ENCODE data around the gene LTB. TPM values are rescaled to one million over a fixed set of nuclear protein-coding genes. Genes with fewer than 3 reads are reported as not detected.

The LTB gene
- total RNA-seq, 1 donor from 2014 or later: not detected

GRCh38 chr6:31580438-31580740 is 1.8 kb downstream of the LTB start:
- no peak for DNase-seq (ENCODE audit: low spot score in 2 of 2, unreplicated experiment in 2 of 2)
- Mint-ChIP-seq H3K4me1 (peaks cover 15% of the 10 kb centered on the region), H3K4me3 (peak overlapping the region; percentile 86), H3K9me3 (no peaks in the 10 kb centered on the region), H3K27ac (no peak overlapping the region), H3K36me3 (no peaks in the 10 kb centered on the region), H3K27me3 (ENCODE audit: low read depth) (peaks cover 2% of the 10 kb centered on the region)
- no peak for TF ChIP-seq CTCF (IDR thresholded peaks at IDR 0.05; ENCODE audit: unreplicated experiment)

- Mint-ChIP-seq H3K36me3 (no peaks in the 10 kb centered on the region), H3K9me3 (no peaks in the 10 kb centered on the region), H3K4me3 (peak overlapping the region; percentile 86), H3K27me3 (ENCODE audit: low read depth) (peaks cover 2% of the 10 kb centered on the region), H3K27ac (no peak overlapping the region), H3K4me1 (peaks cover 16% of the 10 kb centered on the region)
- DNase-seq (ENCODE audit: low spot score in 2 of 2, unreplicated experiment in 2 of 2): no peak
- no peak for TF ChIP-seq CTCF (IDR thresholded peaks at IDR 0.05; ENCODE audit: unreplicated experiment)
These were observed 2.4 kb downstream of the LTB start for GRCh38 chr6:31579546-31580437.

- no peak for DNase-seq (ENCODE audit: low spot score in 2 of 2, unreplicated experiment in 2 of 2)
- Mint-ChIP-seq H3K4me1 (peaks cover 16% of the 10 kb centered on the region), H3K27ac (no peak overlapping the region), H3K9me3 (no peaks in the 10 kb centered on the region), H3K36me3 (no peaks in the 10 kb centered on the region), H3K4me3 (no peak overlapping the region), H3K27me3 (ENCODE audit: low read depth) (peaks cover 2% of the 10 kb centered on the region)
- TF ChIP-seq CTCF (IDR thresholded peaks at IDR 0.05; ENCODE audit: unreplicated experiment): no peak
These were observed 3.1 kb downstream of the LTB start for GRCh38 chr6:31579119-31579505.

GRCh38 chr6:31578184-31579118 is 3.8 kb downstream of the LTB start:
- no peak overlapping the region for H3K4me3 Mint-ChIP-seq
- H3K9me3 Mint-ChIP-seq: no peaks in the 10 kb centered on the region
- H3K27ac Mint-ChIP-seq: peak overlapping the region; percentile 83
- no peak for TF ChIP-seq CTCF (IDR thresholded peaks at IDR 0.05; ENCODE audit: unreplicated experiment)
- peaks cover 16% of the 10 kb centered on the region for H3K4me1 Mint-ChIP-seq
- H3K36me3 Mint-ChIP-seq: no peaks in the 10 kb centered on the region
- H3K27me3 Mint-ChIP-seq (ENCODE audit: low read depth): peaks cover 2% of the 10 kb centered on the region
- no peak for DNase-seq (ENCODE audit: low spot score in 2 of 2, unreplicated experiment in 2 of 2)

GRCh38 chr6:31577579-31577966 is 4.7 kb downstream of the LTB start:
- Mint-ChIP-seq H3K36me3 (no peaks in the 10 kb centered on the region), H3K27ac (no peak overlapping the region), H3K9me3 (no peaks in the 10 kb centered on the region), H3K27me3 (ENCODE audit: low read depth) (peaks cover 2% of the 10 kb centered on the region), H3K4me3 (no peak overlapping the region), H3K4me1 (peaks cover 16% of the 10 kb centered on the region)
- DNase-seq (ENCODE audit: low spot score in 2 of 2, unreplicated experiment in 2 of 2): no peak
- TF ChIP-seq CTCF (IDR thresholded peaks at IDR 0.05; ENCODE audit: unreplicated experiment): no peak
